GM20000 (cell line): ENCODE results near the gene TRAK1.

Source experiments
- DNase-seq: peaks from one replicate; pipeline ENCODE4 v3.0.0; 2012; ENCODE audit warnings: low spot score
- CTCF ChIP-seq: IDR thresholded peaks from 2 replicates; pipeline ENCODE4 v1.5.1; 2012; ENCODE audit warnings: mild to moderate bottlenecking, control low read depth; ENCODE audit errors: extremely low read depth, missing control alignments

TRAK1 gene

GRCh38 chr3:42143440-42143839 lies 52.3 kb downstream of the TRAK1 start:
- no peak for DNase-seq
- no peak for TF ChIP-seq CTCF

GRCh38 chr3:42144209-42144608 lies 53.1 kb downstream of the TRAK1 start:
- no peak for TF ChIP-seq CTCF

GRCh38 chr3:42148086-42148848 lies 57.1 kb downstream of the TRAK1 start:
- DNase-seq, result no peak
- TF ChIP-seq CTCF, result no peak

More at GRCh38 chr3:42144209-42144608, 53.1 kb downstream of the TRAK1 start:
- DNase-seq, result no peak

GRCh38 chr3:42148982-42149432 lies 57.9 kb downstream of the TRAK1 start:
- no peak for TF ChIP-seq CTCF
- DNase-seq, result no peak

- TF ChIP-seq CTCF, result no peak
- DNase-seq, result no peak
Observed at GRCh38 chr3:42149532-42149931, 58.4 kb downstream of the TRAK1 start.

GRCh38 chr3:42149975-42150374 lies 58.8 kb downstream of the TRAK1 start:
- DNase-seq, result no peak
- no peak for TF ChIP-seq CTCF

GRCh38 chr3:42151596-42152168 lies 60.5 kb downstream of the TRAK1 start:
- no peak for DNase-seq
- no peak for TF ChIP-seq CTCF
